Measurements from ENCODE around the gene C1QTNF9. TPM values are rescaled to one million over a fixed set of nuclear protein-coding genes. Genes with fewer than 3 reads are reported as not detected.
"Not testable (repeated sequence)": the region's sequence is repeated elsewhere in the genome, so short reads cannot be mapped to it uniquely, and the experiment has no call there.

The C1QTNF9 gene
- total RNA-seq, 1 experiment from 2014 or later: 0.51 TPM

- DNase-seq (ENCODE audit: low read depth): no peak
Measured at GRCh38 chr13:24281188-24282008, 28.0 kb upstream of the C1QTNF9 start.

- DNase-seq (ENCODE audit: low read depth): no peak
Measured at GRCh38 chr13:24282256-24282655, 27.1 kb upstream of the C1QTNF9 start.

GRCh38 chr13:24284889-24285565 lies 24.4 kb upstream of the C1QTNF9 start:
- DNase-seq (ENCODE audit: low read depth): no peak

- DNase-seq (ENCODE audit: low read depth): no peak
Measured at GRCh38 chr13:24286624-24287023, 22.8 kb upstream of the C1QTNF9 start.

GRCh38 chr13:24287748-24288287 lies 21.6 kb upstream of the C1QTNF9 start:
- DNase-seq (ENCODE audit: low read depth): no peak

- DNase-seq (ENCODE audit: low read depth): no peak
Measured at GRCh38 chr13:24288870-24289269, 20.5 kb upstream of the C1QTNF9 start.

GRCh38 chr13:24290280-24290932 lies 19.0 kb upstream of the C1QTNF9 start:
- no peak for DNase-seq (ENCODE audit: low read depth)

GRCh38 chr13:24292481-24292880 lies 16.9 kb upstream of the C1QTNF9 start:
- DNase-seq (ENCODE audit: low read depth): no peak

- no peak for DNase-seq (ENCODE audit: low read depth)
Measured at GRCh38 chr13:24293746-24294145, 15.6 kb upstream of the C1QTNF9 start.

- no peak for DNase-seq (ENCODE audit: low read depth)
Measured at GRCh38 chr13:24299488-24300114, 9.8 kb upstream of the C1QTNF9 start.

- no peak for DNase-seq (ENCODE audit: low read depth)
Measured at GRCh38 chr13:24301434-24301833, 7.9 kb upstream of the C1QTNF9 start.

GRCh38 chr13:24301911-24302310 lies 7.5 kb upstream of the C1QTNF9 start:
- DNase-seq (ENCODE audit: low read depth): no peak

- DNase-seq (ENCODE audit: low read depth): no peak
Measured at GRCh38 chr13:24304620-24305019, 4.8 kb upstream of the C1QTNF9 start.

- DNase-seq (ENCODE audit: low read depth): no peak
Measured at GRCh38 chr13:24306632-24307031, 2.7 kb upstream of the C1QTNF9 start.

- DNase-seq (ENCODE audit: low read depth): no peak
Measured at GRCh38 chr13:24307211-24308067, 1.9 kb upstream of the C1QTNF9 start.

GRCh38 chr13:24308068-24308445 lies 1.3 kb upstream of the C1QTNF9 start:
- no peak for DNase-seq (ENCODE audit: low read depth)

- DNase-seq (ENCODE audit: low read depth): no peak
Measured at GRCh38 chr13:24308488-24309020, 826 bp upstream of the C1QTNF9 start.

GRCh38 chr13:24313439-24313838 lies 4.1 kb downstream of the C1QTNF9 start:
- DNase-seq (ENCODE audit: low read depth): no peak

GRCh38 chr13:24317835-24318234 lies 8.5 kb downstream of the C1QTNF9 start:
- DNase-seq (ENCODE audit: low read depth): not testable (repeated sequence)

GRCh38 chr13:24318878-24319277 lies 9.5 kb downstream of the C1QTNF9 start:
- not testable (repeated sequence) for DNase-seq (ENCODE audit: low read depth)

Data from HT1080 (cell line).